Heart right ventricle (tissue), 16 donors: ENCODE results near the gene RAC3. TPM values are rescaled to one million over a fixed set of nuclear protein-coding genes. Genes with fewer than 3 reads are reported as not detected.

Experiments
- ATAC-seq, 8 donors: fragments of 200-7000 bp; cut with Tn5 transposase; one replicate each; pipeline ENCODE4 v1.9.1; 2020; ENCODE audit warnings: mild to moderate bottlenecking in 8 of 8, moderate library complexity in 8 of 8, moderate number of reproducible peaks in 1 of 8
- DNase-seq, 2 donors: peaks; one replicate each; pipeline ENCODE4 v3.0.0-alpha.2; 2020
- H3K27ac ChIP-seq, 10 donors: fragments of 200-600 bp; sonication (generic) in 2 of 10; one replicate each; pipeline versions ENCODE4 v1.5.0 to v1.8.0; 2020 to 2022; ENCODE audit warnings: mild to moderate bottlenecking in 3 of 10
- H3K27me3 ChIP-seq, 7 donors: fragments of 200-600 bp; one replicate each; pipeline ENCODE4 v1.8.0; 2021 to 2022; ENCODE audit warnings: mild to moderate bottlenecking in 2 of 7
- H3K36me3 ChIP-seq, 9 donors: fragments of 200-600 bp; sonication (generic) in 1 of 9; one replicate each; pipeline versions ENCODE4 v1.5.0 to v1.8.0; 2020 to 2022; ENCODE audit warnings: mild to moderate bottlenecking in 2 of 9
- H3K4me1 ChIP-seq, 9 donors: fragments of 200-600 bp; sonication (generic) in 1 of 9; one replicate each; pipeline versions ENCODE4 v1.5.0 to v1.8.0; 2020 to 2022; ENCODE audit warnings: mild to moderate bottlenecking in 4 of 9
- H3K4me3 ChIP-seq, 10 donors: fragments of 200-600 bp; sonication (generic) in 2 of 10; one replicate each; pipeline versions ENCODE4 v1.5.0 to v1.8.0; 2020 to 2022; ENCODE audit warnings: mild to moderate bottlenecking in 7 of 10, moderate library complexity in 2 of 10
- H3K9me3 ChIP-seq, 11 donors: fragments of 200-600 bp in 10 of 11; sonication (generic) in 2 of 11; one replicate each; pipeline versions ENCODE4 v1.5.0 to v1.8.0; 2013 to 2022; ENCODE audit warnings: mild to moderate bottlenecking in 2 of 11, control low read depth in 1 of 11, moderate library complexity in 1 of 11
- WGBS, 2 donors: extraction: QIAGEN DNeasy Blood & Tissue Kit; methylation state at CpG; one replicate each; pipeline ENCODE4 v1.1.7; 2013; ENCODE audit warnings: inconsistent platforms in 1 of 2; 5-methylcytosine and 5-hydroxymethylcytosine counted together
- intact Hi-C, 10 donors: fragments of 100-400 bp; cut with DNase I; formaldehyde crosslinking; loops; one replicate each; pipeline versions ENCODE4 v1.11.1 to v1.14.2; 2022
- polyA plus RNA-seq, 2 donors: library from polyadenylated mRNA; stranded (reverse); fragments of 200-250 nt; gene quantifications; one replicate each; pipeline ENCODE4 v1.2.3, GENCODE V29; 2013
- total RNA-seq, 10 donors: library from RNA; stranded (reverse); fragmentation: NEBNext Ultra II Directional in 3 of 10; extraction: Animal tissue kit (Norgen Biotek cat#: 25700) in 3 of 10; gene quantifications; one replicate each; pipeline versions ENCODE4 v1.2.1 to v1.2.4, GENCODE V29; 2021 to 2023
- TF ChIP-seq, protein P1 (sequence below), 9 donors: fragments of 200-600 bp; sonication (generic) in 2 of 9; IDR thresholded peaks; one replicate each; pipeline versions ENCODE4 v1.5.0 to v1.8.0; 2021 to 2022; ENCODE audit warnings: antibody characterized with exemption in 9 of 9, mild to moderate bottlenecking in 5 of 9, moderate library complexity in 1 of 9
- donor health status: Arrhythmogenic right ventricular cardiomyopathy.
- donor health status: ischemic (EF 13 %, LVEDD 7.1; RV severe dilation, severe dysfunction).
- donor health status: healthy with polysubstance abuse.
- donor health status: DM: no; HTN: yes; CAD: no.
- donor health status: DM: no; HTN: no; CAD: no.
- donor health status: ischemic (EF 25% LVEDD 6.9; RV normal size, moderate dysfunction).
- donor health status: ischemic (EF 25% LVEDD 5.7; RV mildly dilated, moderate dysfunction).
- donor health status: healthy.
- donor health status: DM: yes; HTN: yes; CAD: no.
- donor health status: Ischemic cardiomyopathy.
- donor health status: ischemic (EF 35%, LVEDD 5.7; RV mildly dilated, moderate dysfunction).
- donor health status: nonischemic (EF 11% LVEDD 7.7; RV severe dilation, severe dysfunction).
- donor health status: DM: yes; HTN: yes; CAD: no.
- donor health status: PGD.
- donor health status: ischemic (EF 29% LVEDD 5.4; RV normal size, mild dysfunction).
- donor health status: nonischemic (EF 23%, LVEDD 6.1; RV moderate dilation, normal function).

RAC3 gene
- total and polyA plus RNA-seq, 12 donors = 0.82 to 3.3 (median 1.1) TPM

DNA sequence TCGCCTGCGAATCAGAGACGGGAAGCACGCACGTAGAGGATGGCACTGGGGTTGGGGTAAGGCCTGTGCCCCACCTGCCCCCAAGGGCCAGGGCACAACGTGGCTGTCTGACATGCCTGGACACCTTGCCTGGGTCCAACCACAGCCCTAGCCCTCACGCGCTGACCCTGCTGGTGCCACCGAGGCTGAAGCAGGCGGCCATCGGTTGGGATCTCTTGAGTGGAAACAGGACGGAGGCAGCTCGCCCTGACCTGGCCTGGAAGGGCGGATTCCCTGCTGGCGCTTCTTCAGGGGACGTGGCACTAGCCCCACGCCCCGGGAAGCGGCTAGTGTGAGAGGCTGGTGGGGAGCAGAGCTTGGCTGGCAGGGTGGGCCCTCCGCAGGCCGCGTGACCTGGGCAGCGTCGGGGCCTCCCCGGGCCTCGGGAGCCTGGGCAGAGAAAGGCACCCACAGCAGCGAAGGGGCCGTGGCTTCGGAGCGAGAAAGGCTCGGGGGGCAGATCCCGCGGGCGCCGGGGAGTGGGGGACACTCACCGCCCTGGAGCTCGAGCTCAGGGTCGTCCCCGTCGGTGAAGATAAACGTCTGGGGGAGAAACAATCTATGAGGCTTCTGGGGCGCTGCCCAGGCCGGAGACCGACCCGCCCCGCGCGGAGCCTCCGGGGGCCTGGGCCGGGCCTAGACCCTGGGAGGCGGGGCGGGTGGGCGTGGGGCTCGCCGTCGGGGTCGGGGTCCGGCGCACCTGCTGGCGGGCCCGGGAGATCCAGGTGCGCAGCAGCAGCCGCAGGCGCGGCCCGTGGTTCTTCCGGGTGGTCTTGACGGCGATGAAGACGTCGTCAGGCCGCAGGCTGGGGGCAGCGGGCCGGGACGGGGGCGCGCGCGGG is 19.5 kb downstream of the RAC3 start:
- Histone ChIP-seq H3K27me3 (no peaks in the 10 kb centered on the region), H3K4me3 (peak overlapping the region; percentile 73 to 97 (median 84)), H3K36me3 (peaks cover 3 to 66% (median 18%) of the 10 kb centered on the region in 9 donors), H3K27ac (peak overlapping the region in 8 of 10 donors; percentile 12 to 85 (median 66)), H3K9me3 (no peaks in the 10 kb centered on the region), H3K4me1 (peaks cover 12 to 39% (median 28%) of the 10 kb centered on the region in 9 donors)
- no peak for DNase-seq
- intact Hi-C loops = loop anchor here in 1 of 10 donors (5.0 kb wide), 1 partner anchor 46 kb away; the partner anchor contains the start of gene FASN
- ATAC-seq = peak in 2 of 8 donors; percentile 14 to 21
- 14 to 17% methylated on average over 59 to 79 of the region's 79 CpGs for WGBS, 2 donors
- TF ChIP-seq, protein P1, sequence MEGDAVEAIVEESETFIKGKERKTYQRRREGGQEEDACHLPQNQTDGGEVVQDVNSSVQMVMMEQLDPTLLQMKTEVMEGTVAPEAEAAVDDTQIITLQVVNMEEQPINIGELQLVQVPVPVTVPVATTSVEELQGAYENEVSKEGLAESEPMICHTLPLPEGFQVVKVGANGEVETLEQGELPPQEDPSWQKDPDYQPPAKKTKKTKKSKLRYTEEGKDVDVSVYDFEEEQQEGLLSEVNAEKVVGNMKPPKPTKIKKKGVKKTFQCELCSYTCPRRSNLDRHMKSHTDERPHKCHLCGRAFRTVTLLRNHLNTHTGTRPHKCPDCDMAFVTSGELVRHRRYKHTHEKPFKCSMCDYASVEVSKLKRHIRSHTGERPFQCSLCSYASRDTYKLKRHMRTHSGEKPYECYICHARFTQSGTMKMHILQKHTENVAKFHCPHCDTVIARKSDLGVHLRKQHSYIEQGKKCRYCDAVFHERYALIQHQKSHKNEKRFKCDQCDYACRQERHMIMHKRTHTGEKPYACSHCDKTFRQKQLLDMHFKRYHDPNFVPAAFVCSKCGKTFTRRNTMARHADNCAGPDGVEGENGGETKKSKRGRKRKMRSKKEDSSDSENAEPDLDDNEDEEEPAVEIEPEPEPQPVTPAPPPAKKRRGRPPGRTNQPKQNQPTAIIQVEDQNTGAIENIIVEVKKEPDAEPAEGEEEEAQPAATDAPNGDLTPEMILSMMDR (IDR thresholded peaks at IDR 0.05) = no peak

DNA sequence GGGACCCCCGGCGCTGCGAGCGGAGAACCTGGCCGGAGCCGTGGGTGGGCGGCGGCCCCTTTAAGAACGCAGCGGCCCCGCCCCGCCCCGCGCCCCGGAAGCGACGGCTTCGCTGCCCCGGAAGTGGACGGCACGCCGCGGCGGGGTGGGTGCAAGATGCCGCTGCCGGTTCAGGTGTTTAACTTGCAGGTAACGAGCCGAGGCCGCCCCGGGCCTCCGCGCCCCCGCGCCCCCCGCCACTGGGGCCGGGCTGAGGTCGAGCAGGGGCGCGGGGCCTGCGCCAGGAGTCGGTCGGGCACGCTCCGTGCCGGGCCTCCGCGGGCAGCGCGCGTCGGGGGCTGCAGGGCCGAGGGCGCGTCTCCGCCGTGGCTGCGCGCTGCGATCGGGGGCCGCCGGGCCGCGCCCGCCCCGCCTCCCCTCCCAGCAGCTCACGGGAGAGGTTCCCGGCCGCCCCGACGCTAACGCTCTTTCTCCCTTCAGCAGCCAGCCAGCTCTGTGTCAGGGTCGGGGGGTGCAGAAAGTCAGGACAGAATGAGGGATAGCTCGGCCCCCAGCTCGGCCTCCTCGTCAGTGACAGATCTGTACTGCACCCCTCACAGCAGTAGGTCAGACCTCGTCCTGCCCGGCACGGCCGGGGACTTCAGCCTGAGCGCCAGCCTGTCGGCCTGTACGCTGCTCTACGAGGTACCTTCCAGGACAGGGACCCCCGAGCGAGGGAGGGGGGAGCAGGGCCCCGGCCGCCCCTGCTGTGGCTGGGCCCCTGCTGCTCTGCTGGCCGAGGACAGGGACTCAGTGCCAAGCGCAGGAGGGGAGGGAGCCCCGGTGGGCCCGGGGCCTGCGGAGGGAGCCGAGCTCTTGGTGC is 20.5 kb downstream of the RAC3 start, which contains the start of the genes GPS1 and RFNG:
TSS of gene GPS1 (plus strand) at position 123 of the 862 bp plus-strand sequence. CDS start at position 157, 34 bp downstream.
TSS of gene RFNG (minus strand) at position 36 of the 862 bp plus-strand sequence. CDS start 45 bp downstream, outside the sequence.
- peak within 1 kb of the TSS in 9 of 10 donors; percentile 15 to 85 (median 71) for H3K27ac ChIP-seq
- 1% methylated on average over 78 to 94 of the region's 94 CpGs for WGBS, 2 donors
- peak; percentile 27 to 82 (median 70) for ATAC-seq
- TF ChIP-seq, protein P1 (IDR thresholded peaks at IDR 0.05) = no peak
- no peaks in the 10 kb centered on the region for H3K27me3 ChIP-seq
- peaks cover 12 to 39% (median 28%) of the 10 kb centered on the region in 9 donors for H3K4me1 ChIP-seq
- DNase-seq = peak; percentile 69 to 84
- H3K4me3 ChIP-seq = peak within 1 kb of the TSS; percentile 73 to 97 (median 84)
- intact Hi-C loops = loop anchor here in 1 of 10 donors (5.0 kb wide), 1 partner anchor 45 kb away; the partner anchor contains the start of gene FASN
- peaks cover 3 to 72% (median 19%) of the 10 kb centered on the region in 9 donors for H3K36me3 ChIP-seq
- no peaks in the 10 kb centered on the region for H3K9me3 ChIP-seq

DNA sequence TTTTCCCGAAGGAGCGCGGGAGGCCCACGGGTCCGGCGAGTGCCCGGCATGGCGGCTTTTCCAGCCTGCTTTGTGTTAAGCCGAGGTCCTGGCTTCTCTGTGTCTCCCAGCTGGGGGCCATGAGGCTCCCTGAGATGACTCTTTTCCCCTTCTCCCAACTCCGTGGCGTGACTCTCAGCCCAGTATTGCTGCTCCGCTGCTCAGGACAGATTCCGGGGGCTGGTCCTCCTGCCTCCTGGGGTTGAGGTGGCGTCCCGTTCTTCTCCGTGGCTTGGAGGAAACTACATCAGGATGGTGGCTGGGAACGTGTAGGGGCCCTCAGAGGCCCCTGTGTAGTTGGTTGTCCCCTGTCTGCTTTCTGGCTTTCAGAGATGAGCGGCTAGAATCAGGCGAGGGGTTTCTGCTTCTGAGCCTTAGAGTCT is 21.2 kb downstream of the RAC3 start:
- Histone ChIP-seq H3K4me3 (peak overlapping the region; percentile 46 to 97 (median 83)), H3K9me3 (no peaks in the 10 kb centered on the region), H3K27me3 (no peaks in the 10 kb centered on the region), H3K4me1 (peaks cover 12 to 39% (median 28%) of the 10 kb centered on the region in 9 donors), H3K36me3 (peaks cover 3 to 72% (median 25%) of the 10 kb centered on the region in 9 donors), H3K27ac (peak overlapping the region in 6 of 10 donors; percentile 22 to 78 (median 64))
- DNase-seq (no peak), ATAC-seq (no peak)
- TF ChIP-seq, protein P1 (IDR thresholded peaks at IDR 0.05) = no peak
- WGBS, 2 donors = 23 to 27% methylated on average over 18 to 19 of the region's 19 CpGs
- intact Hi-C loops = loop anchor here in 1 of 10 donors (5.0 kb wide), 1 partner anchor 45 kb away; the partner anchor contains the start of gene FASN
